Central memory CD8-positive, alpha-beta T cell (primary cell): ENCODE measurements around the gene MYO7B.
"Not testable (repeated sequence)": the region's sequence is repeated elsewhere in the genome, so short reads cannot be mapped to it uniquely, and the experiment has no call there.

Experiments used
- ATAC-seq: fragments of 150-1000 bp; cut with Tn5 transposase; replicated peaks from 2 replicates; pipeline ENCODE4 v1.10.0; 2022; ENCODE audit warnings: mild to moderate bottlenecking, moderate FRiP score, moderate number of reproducible peaks; ENCODE audit not compliant: poor library complexity, severe bottlenecking; ENCODE audit errors: extremely low read depth
- DNase-seq, 2 donors: peaks; one replicate each; pipeline ENCODE4 v3.0.0; 2021; ENCODE audit warnings: low spot score in 2 of 2
- H3K27ac Mint-ChIP-seq: one replicate; pipeline ENCODE4 v1.8.0; 2022; ENCODE audit warnings: low read depth, mild to moderate bottlenecking, moderate library complexity, mixed read lengths
- H3K27me3 Mint-ChIP-seq: one replicate; pipeline ENCODE4 v1.8.0; 2022; ENCODE audit warnings: mixed read lengths
- H3K36me3 Mint-ChIP-seq: one replicate; pipeline ENCODE4 v1.8.0; 2022; ENCODE audit warnings: mild to moderate bottlenecking, moderate library complexity, mixed read lengths; ENCODE audit not compliant: insufficient read depth
- H3K4me1 Mint-ChIP-seq: one replicate; pipeline ENCODE4 v1.8.0; 2022; ENCODE audit warnings: mixed read lengths
- H3K4me3 Mint-ChIP-seq: one replicate; pipeline ENCODE4 v1.8.0; 2022; ENCODE audit warnings: mild to moderate bottlenecking, moderate library complexity, mixed read lengths
- H3K9me3 Mint-ChIP-seq: one replicate; pipeline ENCODE4 v1.8.0; 2022; ENCODE audit warnings: mixed read lengths

MYO7B gene

DNA sequence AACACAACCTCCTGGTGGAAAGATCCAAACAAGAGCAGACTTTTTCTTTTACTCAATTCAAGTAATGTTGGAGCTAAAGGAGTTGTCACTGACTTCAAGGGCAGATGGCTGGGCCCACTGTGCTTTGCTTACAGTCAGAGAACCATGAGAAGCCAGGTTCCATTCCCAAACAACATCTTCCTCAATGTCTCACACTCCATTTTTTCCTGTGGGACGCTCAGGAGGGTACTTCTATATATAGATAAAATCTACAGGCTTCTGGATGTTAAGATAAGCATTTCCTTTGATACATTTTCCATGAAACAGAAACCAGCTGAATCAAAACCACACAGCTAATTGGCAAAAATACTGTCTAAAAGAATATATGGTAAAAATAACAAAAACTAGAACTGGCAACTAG lies 23.6 kb upstream of the MYO7B start:
- no peak for ATAC-seq
- Mint-ChIP-seq H3K4me3 (no peak overlapping the region), H3K27ac (peak overlapping the region; percentile 5)

DNA sequence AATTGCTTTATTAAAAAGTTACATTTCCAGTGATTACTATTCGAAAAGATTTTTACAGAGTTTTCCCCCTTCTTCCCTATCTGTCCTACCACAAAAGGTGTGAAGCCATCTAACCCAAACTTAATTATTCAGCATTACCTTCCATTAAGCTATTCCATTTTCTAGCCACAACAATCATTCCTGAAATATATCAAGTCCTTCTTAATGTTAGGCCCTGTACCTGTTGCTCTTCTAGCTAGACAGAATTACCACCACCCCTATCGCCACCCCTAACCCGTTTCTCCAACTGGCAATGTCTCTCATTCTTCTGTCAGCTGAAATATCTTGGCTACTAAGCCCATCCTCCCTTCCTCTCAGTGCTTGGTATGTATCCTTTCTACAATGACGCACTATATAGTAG lies 23.1 kb upstream of the MYO7B start:
- H3K9me3 Mint-ChIP-seq = no peaks in the 10 kb centered on the region
- H3K36me3 Mint-ChIP-seq = peaks cover 30% of the 10 kb centered on the region

More for the DNA sequence above, 23.6 kb upstream of the MYO7B start:
- H3K36me3 Mint-ChIP-seq = peaks cover 28% of the 10 kb centered on the region
- H3K27me3 Mint-ChIP-seq = no peaks in the 10 kb centered on the region
- no peaks in the 10 kb centered on the region for H3K9me3 Mint-ChIP-seq
- H3K4me1 Mint-ChIP-seq = peaks cover 79% of the 10 kb centered on the region
- DNase-seq = no peak

DNA sequence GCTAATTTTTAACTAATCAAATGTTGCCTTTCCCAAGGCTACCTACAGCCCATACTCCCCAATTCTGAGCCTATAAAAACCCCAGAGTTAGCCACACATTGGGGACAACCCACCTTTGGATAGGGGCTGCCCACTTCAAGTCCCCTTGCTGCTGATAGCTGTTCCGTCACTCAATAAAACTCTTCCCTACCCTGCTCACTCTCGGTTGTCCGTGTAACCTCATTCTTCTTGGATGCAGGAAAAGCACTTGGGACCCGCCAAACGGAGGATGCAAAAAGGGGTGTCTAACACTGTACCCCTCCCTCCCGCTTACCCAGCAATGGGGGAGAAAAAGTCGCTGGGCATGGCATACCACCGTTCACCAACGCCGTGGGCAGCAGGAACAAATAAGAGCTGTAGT lies 21.4 kb upstream of the MYO7B start:
- no peak overlapping the region for H3K4me3 Mint-ChIP-seq

More for the DNA sequence above, 23.1 kb upstream of the MYO7B start:
- H3K27ac Mint-ChIP-seq = no peak overlapping the region
- ATAC-seq (no peak), DNase-seq (no peak)
- H3K4me3 Mint-ChIP-seq = no peak overlapping the region
- no peaks in the 10 kb centered on the region for H3K27me3 Mint-ChIP-seq
- H3K4me1 Mint-ChIP-seq = peaks cover 83% of the 10 kb centered on the region

DNA sequence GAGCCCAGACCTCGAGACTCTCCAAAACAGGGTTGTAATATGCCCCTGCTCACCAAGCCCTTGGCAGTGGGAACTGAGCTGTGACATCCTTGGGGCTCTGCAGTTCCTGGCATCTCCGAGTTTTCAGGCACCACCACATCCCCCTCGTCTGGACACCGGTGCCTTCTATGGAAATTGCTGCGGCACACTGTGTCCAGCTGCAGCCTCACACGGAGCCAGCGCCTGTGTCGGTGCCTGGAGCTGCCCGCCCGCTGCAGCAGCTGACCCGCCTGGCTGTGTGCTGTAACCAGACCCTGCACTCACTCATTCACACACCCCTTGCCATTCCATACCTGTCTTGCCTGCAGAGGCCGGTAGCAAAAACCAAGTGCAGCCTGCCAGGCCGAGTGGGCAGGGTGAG lies 21.0 kb upstream of the MYO7B start:
- H3K27me3 Mint-ChIP-seq = no peaks in the 10 kb centered on the region
- DNase-seq (no peak), ATAC-seq (no peak)
- H3K9me3 Mint-ChIP-seq = no peaks in the 10 kb centered on the region
- peak overlapping the region; percentile 62 for H3K27ac Mint-ChIP-seq
- H3K36me3 Mint-ChIP-seq = peaks cover 27% of the 10 kb centered on the region
- H3K4me3 Mint-ChIP-seq = no peak overlapping the region
- H3K4me1 Mint-ChIP-seq = peaks cover 73% of the 10 kb centered on the region

More for the DNA sequence above, 21.4 kb upstream of the MYO7B start:
- Mint-ChIP-seq H3K27ac (peak overlapping the region; percentile 62), H3K27me3 (no peaks in the 10 kb centered on the region), H3K4me1 (peaks cover 77% of the 10 kb centered on the region), H3K36me3 (peaks cover 29% of the 10 kb centered on the region), H3K9me3 (no peaks in the 10 kb centered on the region)
- DNase-seq (no peak), ATAC-seq (no peak)

DNA sequence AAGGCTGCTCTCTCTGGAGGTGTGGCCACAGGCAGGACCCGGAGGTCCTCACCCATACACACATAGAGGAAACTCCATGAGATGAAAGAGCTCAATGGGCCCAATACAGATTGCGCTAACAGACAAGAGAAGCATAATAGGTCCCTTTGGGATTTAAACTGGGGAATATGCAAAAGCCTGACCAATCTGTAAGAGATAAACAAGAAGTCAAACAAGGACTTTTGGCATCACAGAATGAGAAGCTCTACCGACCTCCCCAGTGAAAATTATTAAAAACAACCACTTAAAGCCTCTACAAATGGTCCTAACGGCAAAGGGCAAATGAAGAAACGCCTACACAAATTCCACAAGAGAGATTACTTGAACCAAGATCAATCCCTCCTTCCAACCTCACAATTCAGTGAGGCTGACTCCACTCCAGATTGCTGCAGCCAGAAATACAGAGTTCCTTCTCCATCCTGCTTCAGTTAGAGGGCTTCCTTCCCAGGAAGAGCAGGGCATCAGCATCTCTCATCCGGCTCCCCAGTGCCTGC lies 20.0 kb upstream of the MYO7B start:
- no peak for DNase-seq
- ATAC-seq = no peak

DNA sequence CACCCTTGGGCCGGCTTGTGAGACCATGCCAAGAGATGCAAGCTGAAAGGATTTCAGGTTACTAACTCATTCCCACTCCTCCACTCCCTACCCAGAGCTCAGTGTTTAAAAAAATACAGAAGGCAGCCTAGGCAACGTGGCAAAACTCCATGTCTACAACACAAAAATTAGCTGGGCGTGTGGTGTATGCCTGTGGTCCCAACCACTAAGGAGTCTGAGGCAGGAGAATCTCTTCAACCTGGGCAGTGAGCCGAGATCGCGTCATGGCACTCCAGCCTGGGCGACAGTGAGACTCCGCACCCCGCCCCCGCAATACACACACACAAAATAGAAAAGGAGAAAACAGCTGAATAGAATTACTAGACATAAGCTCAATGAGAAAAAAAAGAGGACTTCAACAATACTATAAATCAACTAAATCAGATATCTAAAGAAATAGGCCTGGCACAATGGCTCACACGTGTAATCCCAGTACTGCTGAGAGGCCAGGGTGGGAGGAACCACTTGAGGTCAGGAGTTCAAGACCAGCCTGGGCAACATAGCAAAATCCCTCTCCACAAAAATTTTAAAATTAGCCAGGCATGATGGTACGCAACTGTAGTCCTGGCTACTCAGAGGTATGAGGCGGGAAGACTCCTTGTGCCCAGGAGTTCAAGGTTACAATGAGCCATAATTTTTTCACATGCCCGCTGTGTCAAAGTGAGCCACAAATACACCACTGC lies 19.3 kb upstream of the MYO7B start:
- Mint-ChIP-seq H3K36me3 (peaks cover 36% of the 10 kb centered on the region), H3K27ac (peak overlapping the region; percentile 62), H3K27me3 (no peaks in the 10 kb centered on the region), H3K4me1 (peaks cover 60% of the 10 kb centered on the region), H3K4me3 (no peak overlapping the region), H3K9me3 (no peaks in the 10 kb centered on the region)
- no peak for ATAC-seq
- no peak for DNase-seq

More for the DNA sequence above, 20.0 kb upstream of the MYO7B start:
- Mint-ChIP-seq H3K9me3 (no peaks in the 10 kb centered on the region), H3K4me1 (peaks cover 67% of the 10 kb centered on the region), H3K36me3 (peaks cover 36% of the 10 kb centered on the region), H3K4me3 (no peak overlapping the region), H3K27me3 (no peaks in the 10 kb centered on the region), H3K27ac (peak overlapping the region; percentile 62)

DNA sequence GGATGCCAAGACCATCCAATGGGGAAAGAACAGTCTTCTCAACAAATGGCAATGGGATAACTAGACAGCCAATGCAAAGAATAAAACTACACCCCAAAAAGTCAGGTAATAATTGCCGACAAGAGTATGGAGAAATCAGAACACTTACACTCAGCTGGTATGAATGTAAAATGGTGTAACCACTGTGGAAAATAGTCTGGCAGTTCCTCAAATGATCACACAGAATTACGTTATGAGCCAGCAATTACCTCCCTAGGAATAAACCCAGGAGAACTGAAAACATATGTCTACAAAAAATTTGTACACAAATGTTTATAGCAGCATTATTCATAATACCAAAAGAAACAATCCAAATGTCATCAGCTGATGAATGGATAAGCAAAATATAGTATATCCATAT lies 18.0 kb upstream of the MYO7B start:
- Mint-ChIP-seq H3K9me3 (no peaks in the 10 kb centered on the region), H3K4me1 (peaks cover 54% of the 10 kb centered on the region), H3K4me3 (no peak overlapping the region), H3K27ac (no peak overlapping the region), H3K27me3 (no peaks in the 10 kb centered on the region), H3K36me3 (peaks cover 43% of the 10 kb centered on the region)
- DNase-seq (no peak), ATAC-seq (no peak)

DNA sequence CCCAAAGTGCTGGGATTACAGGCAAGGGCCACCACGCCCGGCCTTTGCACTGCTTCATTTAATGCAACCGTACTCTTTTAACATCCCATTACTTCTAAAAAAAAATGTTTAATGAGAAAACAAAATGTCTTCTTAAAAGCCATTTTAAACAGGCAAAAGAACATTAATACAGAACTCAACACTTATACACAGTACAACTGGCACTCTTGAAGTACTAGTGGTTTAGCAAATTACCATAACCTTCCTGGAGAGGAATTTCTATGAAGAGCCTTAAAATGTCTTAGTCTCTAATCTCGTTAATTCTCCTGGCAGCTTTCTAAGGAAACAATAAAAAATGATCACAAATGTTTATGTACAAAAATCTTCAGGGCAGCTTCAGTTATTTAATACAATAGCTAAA lies 15.1 kb upstream of the MYO7B start:
- Mint-ChIP-seq H3K9me3 (no peaks in the 10 kb centered on the region), H3K27ac (no peak overlapping the region), H3K27me3 (no peaks in the 10 kb centered on the region), H3K36me3 (peaks cover 36% of the 10 kb centered on the region), H3K4me3 (no peak overlapping the region), H3K4me1 (peaks cover 46% of the 10 kb centered on the region)
- ATAC-seq (no peak), DNase-seq (no peak)

DNA sequence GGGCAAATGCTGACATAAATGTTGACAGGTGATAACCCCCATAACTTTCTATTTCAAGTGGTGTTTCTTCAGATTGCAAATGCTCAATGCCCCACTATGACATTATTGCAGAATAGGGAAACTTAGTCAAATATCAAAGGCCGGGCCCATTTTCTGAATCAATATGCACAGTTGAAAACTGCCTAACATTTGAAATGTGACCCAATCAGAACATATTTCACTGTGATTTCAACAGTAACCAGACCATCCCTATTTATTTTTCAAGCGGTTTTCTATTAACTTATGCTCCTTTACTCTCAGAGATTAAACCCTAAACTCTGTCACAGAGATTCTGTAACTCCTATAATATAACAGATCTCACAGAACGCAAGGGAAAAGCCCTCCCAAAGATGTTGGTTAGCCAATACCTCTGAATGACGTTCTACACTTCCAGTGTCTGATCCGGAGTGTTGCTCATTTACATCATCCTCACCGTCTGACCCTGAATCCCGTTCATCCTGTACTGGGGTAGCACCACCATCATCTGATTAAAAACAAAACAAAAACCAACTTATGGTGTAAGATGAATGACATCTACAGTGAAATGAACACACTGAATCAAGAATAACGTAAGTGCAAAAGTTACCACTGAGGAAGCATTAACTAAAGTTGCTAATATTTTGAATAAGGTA lies 12.1 kb upstream of the MYO7B start:
- peaks cover 45% of the 10 kb centered on the region for H3K36me3 Mint-ChIP-seq
- peaks cover 40% of the 10 kb centered on the region for H3K4me1 Mint-ChIP-seq
- no peaks in the 10 kb centered on the region for H3K27me3 Mint-ChIP-seq
- peak overlapping the region; percentile 32 for H3K4me3 Mint-ChIP-seq
- H3K27ac Mint-ChIP-seq = peak overlapping the region; percentile 50
- no peaks in the 10 kb centered on the region for H3K9me3 Mint-ChIP-seq
- DNase-seq = no peak
- ATAC-seq = no peak

DNA sequence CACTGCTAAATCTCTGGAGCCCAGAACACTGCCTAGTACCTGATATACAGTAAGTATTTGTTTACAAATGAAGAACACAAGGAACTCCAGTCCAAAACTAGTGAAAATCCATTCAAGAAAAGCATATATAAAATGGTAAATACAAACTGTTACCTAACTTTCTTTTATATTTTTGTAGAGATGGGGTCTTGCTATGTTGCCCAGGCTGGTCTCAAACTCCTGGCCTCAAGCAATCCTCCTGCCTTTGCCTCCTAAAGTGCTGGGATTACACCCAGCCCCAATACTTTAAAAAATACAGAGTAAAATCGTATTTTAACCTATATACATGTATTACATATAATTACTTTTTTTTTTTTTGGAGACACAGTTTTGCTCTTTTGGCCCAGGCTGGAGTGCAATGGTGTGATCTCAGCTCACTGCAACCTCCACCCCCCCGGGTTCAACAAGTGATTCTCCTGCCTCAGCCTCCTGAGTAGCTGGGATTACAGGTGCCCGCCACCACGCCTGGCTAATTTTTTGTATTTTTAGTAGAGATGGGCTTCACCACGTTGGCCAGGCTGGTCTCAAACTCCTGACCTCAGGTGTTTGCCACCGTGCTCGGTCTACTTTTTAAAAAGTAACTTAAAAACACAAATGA lies 11.2 kb upstream of the MYO7B start:
- not testable (repeated sequence) for H3K27me3 Mint-ChIP-seq, ATAC-seq, DNase-seq, H3K9me3 Mint-ChIP-seq
- Mint-ChIP-seq H3K4me1 (peaks cover 40% of the 10 kb centered on the region), H3K36me3 (peaks cover 45% of the 10 kb centered on the region), H3K4me3 (peak overlapping the region; percentile 86), H3K27ac (peak overlapping the region; percentile 50)

DNA sequence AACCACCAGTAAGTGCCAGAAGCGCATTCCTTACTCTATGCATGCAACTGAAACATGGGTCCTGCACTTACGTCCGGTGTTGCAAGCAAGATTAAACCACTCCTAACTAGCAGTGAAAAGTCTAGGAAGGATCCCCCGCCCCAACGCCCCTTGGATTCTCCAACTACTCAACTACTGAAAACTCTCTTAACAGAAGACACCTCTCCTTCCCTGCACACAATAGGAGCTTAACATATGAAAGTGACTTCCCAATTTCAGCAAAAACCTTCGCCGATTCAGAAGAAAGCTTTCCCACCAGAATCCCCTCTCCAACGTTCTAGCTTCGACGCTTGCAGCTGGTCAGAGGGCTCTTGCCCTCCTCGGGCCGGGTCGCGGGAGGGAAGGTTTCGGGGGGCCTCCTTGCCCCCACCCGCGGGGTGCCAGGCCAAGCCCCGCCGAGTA lies 9.8 kb upstream of the MYO7B start:
- peak overlapping the region; percentile 86 for H3K4me3 Mint-ChIP-seq
- DNase-seq = no peak

DNA sequence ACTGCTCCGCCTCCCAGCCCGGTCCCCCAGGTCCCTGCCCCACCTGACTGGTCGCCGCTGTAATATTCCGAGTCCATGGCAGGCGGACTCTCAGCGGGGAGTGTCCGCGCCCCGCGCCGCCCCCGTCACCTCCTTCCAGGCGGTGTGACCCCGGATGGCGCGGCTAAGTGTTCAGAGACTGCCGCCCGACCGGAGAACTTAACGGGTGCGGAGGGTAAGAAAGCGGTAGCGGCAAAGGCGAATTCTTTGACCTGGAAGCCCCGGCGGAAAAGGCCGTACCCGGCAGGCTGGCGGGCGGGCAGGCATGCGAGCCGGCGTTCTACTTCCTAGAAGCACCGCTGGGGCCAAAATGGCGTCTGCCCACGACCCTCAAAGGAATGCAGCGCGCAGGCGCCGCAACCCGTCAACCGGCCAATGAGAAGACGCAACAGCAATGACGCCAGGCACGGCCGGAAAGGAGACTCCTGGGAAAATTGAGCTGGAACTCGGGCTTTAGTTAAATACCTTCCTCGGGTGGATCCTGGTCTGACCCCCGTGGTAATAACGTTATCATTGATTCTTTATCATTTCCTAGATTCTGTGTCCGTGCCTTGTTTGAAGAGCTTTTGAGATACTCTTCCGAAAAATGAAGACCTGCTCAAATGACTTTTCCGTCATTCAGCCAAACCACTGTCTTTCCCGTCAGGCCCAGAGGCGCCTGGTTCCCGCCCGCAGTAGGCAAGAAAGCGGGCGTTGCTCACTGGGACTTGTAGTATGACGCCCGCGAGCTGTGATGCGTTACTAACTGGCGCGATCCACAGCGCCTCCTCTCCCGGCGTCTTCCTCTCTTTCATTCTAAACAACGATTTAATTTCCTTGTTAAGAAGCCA lies 9.1 kb upstream of the MYO7B start, which contains the start of gene IWS1:
IWS1 (minus strand) TSS at position 358 of the 869 bp plus-strand sequence; CDS start at position 77, 281 bp downstream.
- H3K27ac Mint-ChIP-seq = peak within 1 kb of the TSS; percentile 96
- H3K4me1 Mint-ChIP-seq = peaks cover 40% of the 10 kb centered on the region
- H3K36me3 Mint-ChIP-seq = peaks cover 27% of the 10 kb centered on the region
- no peaks in the 10 kb centered on the region for H3K9me3 Mint-ChIP-seq
- no peaks in the 10 kb centered on the region for H3K27me3 Mint-ChIP-seq
- peak within 1 kb of the TSS; percentile 86 for H3K4me3 Mint-ChIP-seq
- DNase-seq = peak; percentile 85 to 86
- ATAC-seq = peak; percentile 94

More for the DNA sequence above, 9.8 kb upstream of the MYO7B start:
- Mint-ChIP-seq H3K27ac (peak overlapping the region; percentile 96), H3K4me1 (peaks cover 40% of the 10 kb centered on the region), H3K36me3 (peaks cover 32% of the 10 kb centered on the region), H3K9me3 (no peaks in the 10 kb centered on the region), H3K27me3 (no peaks in the 10 kb centered on the region)
- ATAC-seq = no peak
